ENCODE results near the gene SCAPER. TPM values are rescaled to one million over a fixed set of nuclear protein-coding genes. Genes with fewer than 3 reads are reported as not detected.

SCAPER gene
- total RNA-seq, 1 experiment from 2014 or later: 7.4 TPM

DNA sequence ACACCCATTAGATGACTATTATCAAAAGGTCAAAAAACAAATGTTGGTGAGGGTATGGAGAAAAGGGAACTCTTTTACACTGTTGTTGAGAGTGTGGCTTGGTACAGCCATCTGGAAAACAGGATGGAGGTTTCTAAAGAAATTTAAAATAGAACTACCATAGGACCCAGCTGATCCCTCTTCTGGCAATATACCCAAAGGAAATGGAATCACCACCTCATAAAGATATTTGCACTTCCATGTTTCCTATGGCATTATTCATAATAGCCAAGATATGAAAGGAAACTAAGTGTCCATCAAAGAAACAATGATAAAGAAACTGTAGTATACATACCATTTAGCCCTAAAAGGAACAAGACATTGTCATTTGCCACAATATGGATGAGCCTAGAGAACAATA lies 186.3 kb downstream of the SCAPER start:
- H3K9me3 Mint-ChIP-seq: peaks cover 1 to 7% of the 10 kb centered on the region in 2 experiments; a peak in 3 of 5 replicates
- H3K9ac ChIP-seq (ENCODE audit: extremely low read depth, insufficient read length, low read length): no peak overlapping the region
- H3K4me3 Mint-ChIP-seq: no peak overlapping the region

More for the DNA sequence above, 186.3 kb downstream of the SCAPER start:
- H3K4me1 ChIP-seq (ENCODE audit: insufficient read depth, low read length): no peaks in the 10 kb centered on the region
- H3K4ac ChIP-seq (ENCODE audit: low read depth, low read length): no peak overlapping the region
- no peak overlapping the region for H2AFZ ChIP-seq (ENCODE audit: low read length)
- no peaks in the 10 kb centered on the region for H3K23me2 ChIP-seq (ENCODE audit: insufficient read length, low read depth, low read length, poor library complexity, severe bottlenecking)
- H3K27me3 Mint-ChIP-seq (ENCODE audit: low read depth): no peaks in the 10 kb centered on the region
- H2BK120ac ChIP-seq (ENCODE audit: low read depth, low read length, poor library complexity, severe bottlenecking): no peak overlapping the region
- H2BK12ac ChIP-seq (ENCODE audit: insufficient read length, low read depth, low read length): no peak overlapping the region
- no peak overlapping the region for H2BK20ac ChIP-seq (ENCODE audit: low read depth, low read length, poor library complexity, severe bottlenecking)
- H3K4me2 ChIP-seq (ENCODE audit: insufficient read depth, insufficient read length, low read length): no peak overlapping the region
- no peak overlapping the region for H3K18ac ChIP-seq (ENCODE audit: insufficient read length, low read depth, low read length)
- no peak overlapping the region for H3K14ac ChIP-seq (ENCODE audit: insufficient read depth, low read length)
- H3T11ph ChIP-seq (ENCODE audit: low read length): no peak overlapping the region
- no peak overlapping the region for H2BK5ac ChIP-seq (ENCODE audit: insufficient read length, low read length)
- no peak overlapping the region for H3K23ac ChIP-seq (ENCODE audit: insufficient read length, low read depth, low read length)
- no peaks in the 10 kb centered on the region for H3K79me2 ChIP-seq (ENCODE audit: insufficient read depth, low read length)
- peaks cover 0 to 2% (median 0%) of the 10 kb centered on the region in 3 experiments; a peak in 5 of 7 replicates for H3K36me3 Mint-ChIP-seq (ENCODE audit: insufficient read depth in 1 of 3, low read depth in 3 of 3)
- H2BK15ac ChIP-seq (ENCODE audit: low read depth, low read length): no peak overlapping the region
- no peaks in the 10 kb centered on the region for H4K20me1 ChIP-seq (ENCODE audit: control insufficient read depth, insufficient read depth, insufficient read length)
- no peak overlapping the region for H3K56ac ChIP-seq (ENCODE audit: insufficient read length, low read depth, low read length)
- H4K8ac ChIP-seq (replicated peaks; ENCODE audit: insufficient read length, low read depth, low read length): no peak overlapping the region
- no peaks in the 10 kb centered on the region for H3K79me1 ChIP-seq (ENCODE audit: insufficient read depth, low read depth, low read length, poor library complexity, severe bottlenecking)
- no peaks in the 10 kb centered on the region for H3K4me1 Mint-ChIP-seq
- H3K9me3 ChIP-seq (ENCODE audit: control insufficient read depth, low read depth, low read length): no peaks in the 10 kb centered on the region
- H3K27ac ChIP-seq (ENCODE audit: insufficient read length, low read depth, low read length): no peak overlapping the region
- no peak overlapping the region for H4K5ac ChIP-seq (ENCODE audit: insufficient read length, low read depth, low read length)
- no peaks in the 10 kb centered on the region for H3K27me3 ChIP-seq (ENCODE audit: insufficient read depth, low read length)
- TF ChIP-seq, protein P1, sequence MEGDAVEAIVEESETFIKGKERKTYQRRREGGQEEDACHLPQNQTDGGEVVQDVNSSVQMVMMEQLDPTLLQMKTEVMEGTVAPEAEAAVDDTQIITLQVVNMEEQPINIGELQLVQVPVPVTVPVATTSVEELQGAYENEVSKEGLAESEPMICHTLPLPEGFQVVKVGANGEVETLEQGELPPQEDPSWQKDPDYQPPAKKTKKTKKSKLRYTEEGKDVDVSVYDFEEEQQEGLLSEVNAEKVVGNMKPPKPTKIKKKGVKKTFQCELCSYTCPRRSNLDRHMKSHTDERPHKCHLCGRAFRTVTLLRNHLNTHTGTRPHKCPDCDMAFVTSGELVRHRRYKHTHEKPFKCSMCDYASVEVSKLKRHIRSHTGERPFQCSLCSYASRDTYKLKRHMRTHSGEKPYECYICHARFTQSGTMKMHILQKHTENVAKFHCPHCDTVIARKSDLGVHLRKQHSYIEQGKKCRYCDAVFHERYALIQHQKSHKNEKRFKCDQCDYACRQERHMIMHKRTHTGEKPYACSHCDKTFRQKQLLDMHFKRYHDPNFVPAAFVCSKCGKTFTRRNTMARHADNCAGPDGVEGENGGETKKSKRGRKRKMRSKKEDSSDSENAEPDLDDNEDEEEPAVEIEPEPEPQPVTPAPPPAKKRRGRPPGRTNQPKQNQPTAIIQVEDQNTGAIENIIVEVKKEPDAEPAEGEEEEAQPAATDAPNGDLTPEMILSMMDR (conservative IDR thresholded peaks at IDR 0.05): no peak
- H3K27ac Mint-ChIP-seq: no peak overlapping the region
- H4K91ac ChIP-seq (ENCODE audit: insufficient read length, low read depth, low read length): no peak overlapping the region
- H2AK5ac ChIP-seq (ENCODE audit: insufficient read length, low read length): no peak overlapping the region
- DNase-seq: no peak

Measured in H9 (cell line).